Testis (tissue), 2 donors: ENCODE measurements around the gene NPAS1.

Experiments used
- POLR2A ChIP-seq: fragments of 450-650 bp; IDR thresholded peaks from one replicate; pipeline ENCODE4 v1.6.1; 2017; ENCODE audit warnings: antibody characterized with exemption, mild to moderate bottlenecking, moderate library complexity
- TF ChIP-seq, protein P1 (sequence below), 3 experiments: fragments of 450-650 bp in 2 of 3; fragments of 200-600 bp in 1 of 3; sonication (generic) in 1 of 3; IDR thresholded peaks; one replicate each; pipeline ENCODE4 v1.5.1; 2016 to 2019; ENCODE audit warnings: antibody characterized with exemption in 3 of 3, mild to moderate bottlenecking in 2 of 3, moderate library complexity in 1 of 3

DNA sequence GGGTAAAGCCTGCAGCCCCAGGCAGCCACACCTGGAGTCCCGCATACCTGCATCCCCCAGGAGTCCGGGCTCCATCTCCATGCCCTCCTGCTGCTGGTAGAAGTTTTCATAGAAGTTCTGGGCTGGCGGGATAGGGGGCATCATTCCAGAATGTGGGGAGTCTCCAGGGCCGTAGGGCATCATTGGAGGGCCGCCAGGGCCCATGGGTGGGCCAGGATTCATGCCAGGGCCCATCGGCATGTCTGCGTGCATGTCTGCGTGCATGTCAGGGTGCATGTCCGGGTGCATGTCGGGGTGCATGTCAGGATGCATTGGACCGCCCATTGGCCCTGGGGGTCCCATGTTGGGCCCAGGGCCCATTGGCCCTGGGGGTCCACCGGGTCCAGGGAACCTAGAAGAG lies 52.1 kb downstream of the NPAS1 start:
- TF ChIP-seq, protein P1, sequence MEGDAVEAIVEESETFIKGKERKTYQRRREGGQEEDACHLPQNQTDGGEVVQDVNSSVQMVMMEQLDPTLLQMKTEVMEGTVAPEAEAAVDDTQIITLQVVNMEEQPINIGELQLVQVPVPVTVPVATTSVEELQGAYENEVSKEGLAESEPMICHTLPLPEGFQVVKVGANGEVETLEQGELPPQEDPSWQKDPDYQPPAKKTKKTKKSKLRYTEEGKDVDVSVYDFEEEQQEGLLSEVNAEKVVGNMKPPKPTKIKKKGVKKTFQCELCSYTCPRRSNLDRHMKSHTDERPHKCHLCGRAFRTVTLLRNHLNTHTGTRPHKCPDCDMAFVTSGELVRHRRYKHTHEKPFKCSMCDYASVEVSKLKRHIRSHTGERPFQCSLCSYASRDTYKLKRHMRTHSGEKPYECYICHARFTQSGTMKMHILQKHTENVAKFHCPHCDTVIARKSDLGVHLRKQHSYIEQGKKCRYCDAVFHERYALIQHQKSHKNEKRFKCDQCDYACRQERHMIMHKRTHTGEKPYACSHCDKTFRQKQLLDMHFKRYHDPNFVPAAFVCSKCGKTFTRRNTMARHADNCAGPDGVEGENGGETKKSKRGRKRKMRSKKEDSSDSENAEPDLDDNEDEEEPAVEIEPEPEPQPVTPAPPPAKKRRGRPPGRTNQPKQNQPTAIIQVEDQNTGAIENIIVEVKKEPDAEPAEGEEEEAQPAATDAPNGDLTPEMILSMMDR (IDR thresholded peaks at IDR 0.05): no peak
- no peak for TF ChIP-seq POLR2A
